Measurements from ENCODE around the gene ZNF682.

GRCh38 chr19:19956434-19957075, 82.8 kb downstream of the ZNF682 start:
- TF ChIP-seq CTCF (IDR thresholded peaks at IDR 0.05) (no peak), TCF7L2 (IDR thresholded peaks at IDR 0.05; ENCODE audit: low read depth, low read length) (no peak), POLR2AphosphoS5 (IDR thresholded peaks at IDR 0.05; ENCODE audit: low read depth, low read length) (no peak), SIN3A (IDR thresholded peaks at IDR 0.05; ENCODE audit: borderline replicate concordance, insufficient read depth, low read depth, low read length) (no peak), REST (IDR thresholded peaks at IDR 0.05; ENCODE audit: insufficient read depth in 1 of 2, low read depth in 2 of 2, low read length in 1 of 2) (no peak)

All from Panc1 (cell line).